Activated CD4-positive, CD25-positive, alpha-beta regulatory T cell treated with anti-CD3 and anti-CD28 coated beads, Interleukin-2, amount 50 U/mL, for 72 hours (primary cell): Measurements from ENCODE around the gene MCC.
"Not testable (repeated sequence)": the region's sequence is repeated elsewhere in the genome, so short reads cannot be mapped to it uniquely, and the experiment has no call there.

Experiments used
- DNase-seq: peaks from one replicate; pipeline ENCODE4 v3.0.0; 2021

The MCC gene

DNA sequence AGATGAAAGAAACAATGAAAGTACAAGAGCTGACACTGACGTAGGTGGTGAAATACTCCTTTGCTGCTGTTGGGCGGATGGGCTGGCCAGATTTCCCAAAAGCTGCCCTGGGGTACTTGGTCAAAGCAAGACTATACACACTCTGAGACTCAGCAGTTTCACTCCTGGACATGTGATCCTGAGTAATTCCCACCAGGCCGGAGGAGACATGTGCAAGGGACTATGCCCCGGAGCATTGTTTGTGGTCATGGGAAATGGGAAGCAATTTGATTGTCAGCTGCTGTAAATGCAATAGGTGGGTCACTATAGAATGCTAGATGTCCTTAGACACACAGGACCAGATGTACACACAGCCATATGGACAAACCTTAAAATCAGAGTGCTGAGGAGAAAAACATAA, 395.6 kb downstream of the MCC start:
- no peak for DNase-seq

- DNase-seq, result no peak
Observed at GRCh38 chr5:113091622-113092021, 396.6 kb downstream of the MCC start.

- no peak for DNase-seq
Observed at GRCh38 chr5:113090336-113091106, 397.7 kb downstream of the MCC start.

DNA sequence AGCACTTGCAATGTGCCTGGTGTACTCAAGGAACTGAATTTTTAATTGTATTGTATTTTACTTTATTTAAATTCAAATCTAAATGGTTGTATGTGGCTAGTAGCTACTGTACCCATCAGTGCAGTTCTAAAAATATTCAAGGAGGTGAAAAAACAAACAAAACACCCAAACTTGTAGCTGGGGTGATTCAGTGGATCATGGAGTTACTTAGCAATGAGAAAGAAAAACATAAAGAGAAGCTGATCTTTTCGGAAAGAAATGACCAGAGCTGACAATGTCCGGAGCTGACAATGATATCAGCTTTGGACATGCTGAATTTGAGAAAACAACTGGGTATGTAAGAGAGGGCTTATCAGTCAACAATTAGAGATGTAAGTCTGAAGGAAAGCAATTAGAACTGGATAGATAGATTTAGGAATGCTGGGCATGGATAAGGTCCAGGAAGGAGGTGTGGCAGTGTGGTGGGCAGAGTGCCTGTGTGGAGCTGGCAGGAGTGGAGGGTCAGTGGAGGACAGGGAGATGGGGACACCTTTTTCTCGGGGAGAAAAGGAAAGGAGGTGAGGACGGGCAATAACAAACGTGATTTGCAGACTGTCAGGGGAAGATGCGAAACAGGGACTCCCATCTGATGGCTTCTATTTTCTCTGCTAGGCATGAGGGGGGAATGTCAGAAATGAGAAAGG, 398.5 kb downstream of the MCC start:
- no peak for DNase-seq

DNA sequence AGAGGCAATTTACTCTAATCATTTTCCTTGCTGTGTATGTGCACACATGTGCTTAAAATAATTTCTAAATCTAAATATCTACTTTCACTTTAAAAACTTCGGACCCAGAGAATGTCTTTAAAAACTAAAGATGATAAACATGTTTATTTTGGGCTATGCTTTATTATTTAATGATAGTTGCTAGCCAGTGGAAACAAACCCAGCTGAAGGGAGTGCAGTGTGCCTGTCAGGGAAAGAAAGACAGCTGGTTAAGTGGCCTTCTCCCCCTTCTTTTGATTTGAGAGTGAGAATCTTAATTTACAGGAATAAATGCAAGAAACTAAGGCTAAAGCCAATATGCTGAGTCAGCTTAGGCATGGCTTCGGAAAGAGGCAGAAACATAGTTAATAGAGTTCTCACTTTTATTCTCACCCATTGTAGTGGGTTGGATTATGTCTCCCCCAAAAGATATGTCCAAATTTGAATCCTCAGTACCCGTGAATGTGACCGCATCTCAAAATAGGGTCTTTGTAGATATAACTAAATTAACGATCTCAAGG, 400.2 kb downstream of the MCC start:
- no peak for DNase-seq

GRCh38 chr5:113085880-113086409, 402.3 kb downstream of the MCC start:
- no peak for DNase-seq

- DNase-seq, result no peak
Observed at GRCh38 chr5:113085084-113085414, 403.2 kb downstream of the MCC start.

DNA sequence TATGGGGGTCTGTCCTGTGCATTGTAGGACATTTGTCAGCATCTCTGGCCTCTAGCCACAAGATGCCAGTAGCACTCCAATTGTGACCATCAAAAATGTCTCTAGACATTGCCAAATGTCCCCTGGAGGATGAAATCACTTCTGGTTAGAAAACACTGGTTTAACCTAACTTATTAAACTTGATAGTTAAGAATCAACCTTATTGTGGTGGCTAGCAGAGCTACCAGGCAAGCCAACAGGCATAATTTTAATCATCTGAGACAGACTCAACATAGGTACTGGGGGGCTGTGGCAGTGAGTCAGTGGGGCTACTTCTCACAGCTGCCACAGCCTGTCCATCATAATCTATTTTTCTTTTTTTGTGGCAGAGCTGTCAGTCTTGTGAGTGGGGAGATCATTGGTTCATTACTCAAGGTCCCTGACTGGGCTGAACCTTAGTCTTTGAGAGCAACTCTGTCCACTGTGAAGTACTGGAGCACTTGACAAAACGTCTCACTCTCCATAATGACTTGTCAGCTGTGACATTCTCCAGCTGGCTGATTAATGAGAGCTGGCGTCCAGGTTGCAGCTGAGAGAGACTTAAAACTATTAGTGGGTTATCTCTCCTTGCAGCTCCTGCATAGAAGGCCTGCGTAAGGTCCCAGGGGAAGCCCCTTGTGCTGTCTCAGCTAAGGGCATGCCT, 403.7 kb downstream of the MCC start:
- no peak for DNase-seq

DNA sequence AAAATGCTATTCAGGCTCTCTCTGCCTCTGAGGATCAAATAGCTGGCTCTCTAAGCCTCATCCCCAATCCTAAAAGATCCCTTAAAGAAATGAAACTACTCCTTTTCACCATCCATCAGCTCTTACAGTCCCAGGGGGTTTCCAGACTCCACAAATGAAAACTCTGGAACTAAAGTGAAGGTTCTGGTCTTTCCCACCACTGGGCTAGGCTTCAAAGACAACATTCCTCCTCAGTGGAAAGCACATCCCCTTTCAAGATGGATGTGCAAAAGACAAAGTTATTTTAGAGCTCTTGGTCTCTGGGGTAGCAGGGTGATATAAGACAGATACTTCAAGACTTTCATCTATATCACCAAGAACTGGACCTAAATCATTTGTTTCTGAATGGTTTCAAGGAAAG, 404.8 kb downstream of the MCC start:
- DNase-seq, result no peak

DNA sequence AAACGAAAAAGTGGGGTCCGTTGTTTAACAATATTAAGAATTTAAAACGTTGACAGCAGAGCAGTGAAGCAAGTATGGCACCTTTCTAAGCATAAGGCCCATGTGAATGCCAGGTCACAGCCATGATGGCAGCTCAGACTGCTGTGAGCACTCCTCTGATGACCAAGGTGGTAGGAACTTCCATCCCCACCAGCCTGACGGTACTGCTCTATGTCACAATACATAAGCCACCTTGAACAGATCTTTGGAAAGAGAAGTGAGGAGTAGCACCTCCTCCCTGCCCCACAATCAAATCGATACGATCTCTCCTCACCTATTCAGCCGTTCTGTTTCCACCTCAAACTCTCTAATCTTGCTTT, 405.7 kb downstream of the MCC start:
- no peak for DNase-seq

DNA sequence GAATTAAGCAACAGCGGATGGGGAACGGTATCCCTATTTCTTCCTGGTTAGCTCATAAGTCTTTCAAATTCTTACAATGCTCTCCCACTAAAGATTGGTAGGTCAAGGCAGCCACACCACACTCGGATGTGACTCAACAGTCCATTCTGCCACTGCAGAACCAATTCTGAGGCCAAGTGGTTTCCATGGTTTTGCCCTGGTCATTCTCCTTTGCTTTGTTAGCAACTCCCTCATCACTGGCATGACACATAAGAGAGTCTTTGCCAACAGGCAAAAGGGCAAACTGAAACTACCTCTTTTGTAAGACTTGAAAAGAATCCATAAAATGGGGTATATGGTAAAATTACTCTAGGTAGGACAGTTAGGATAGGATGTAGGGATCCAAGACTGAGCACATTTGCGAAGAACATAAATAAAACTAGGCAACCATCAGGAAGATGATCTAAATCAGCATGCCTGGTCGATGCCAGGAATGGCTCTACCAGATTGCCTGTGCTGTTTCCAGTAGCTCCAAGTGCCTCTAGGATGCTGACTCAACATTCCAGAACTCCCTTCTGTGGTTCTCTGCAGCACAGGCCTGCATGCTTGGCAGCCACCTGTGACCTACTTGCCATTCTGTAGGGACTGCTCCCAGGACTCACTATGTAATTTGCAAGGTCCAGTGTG, 406.2 kb downstream of the MCC start:
- DNase-seq, result no peak

- DNase-seq, result no peak
Observed at GRCh38 chr5:113081091-113081839, 407.0 kb downstream of the MCC start.

- not testable (repeated sequence) for DNase-seq
Observed at GRCh38 chr5:113076649-113077048, 411.6 kb downstream of the MCC start.

DNA sequence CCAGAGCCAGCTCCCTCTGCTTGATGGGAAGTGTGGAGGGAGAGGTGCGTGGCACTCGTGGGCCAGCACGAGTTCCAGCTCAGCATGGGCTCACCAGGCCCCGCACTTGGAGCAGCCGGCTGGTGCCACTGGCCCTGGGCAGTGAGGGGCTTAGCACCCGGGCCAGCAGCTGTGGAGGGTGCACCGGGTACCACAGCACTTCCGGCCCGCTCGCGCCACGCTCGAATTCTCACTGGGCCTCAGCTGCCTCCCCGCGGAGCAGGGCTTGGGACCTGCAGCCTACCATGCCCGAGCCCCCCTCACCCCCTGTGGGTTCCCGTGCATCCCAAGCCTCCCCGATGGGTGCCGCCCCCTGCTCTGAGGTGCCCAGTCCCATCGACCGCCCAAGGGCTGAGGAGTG, 413.2 kb downstream of the MCC start:
- DNase-seq, result no peak

DNA sequence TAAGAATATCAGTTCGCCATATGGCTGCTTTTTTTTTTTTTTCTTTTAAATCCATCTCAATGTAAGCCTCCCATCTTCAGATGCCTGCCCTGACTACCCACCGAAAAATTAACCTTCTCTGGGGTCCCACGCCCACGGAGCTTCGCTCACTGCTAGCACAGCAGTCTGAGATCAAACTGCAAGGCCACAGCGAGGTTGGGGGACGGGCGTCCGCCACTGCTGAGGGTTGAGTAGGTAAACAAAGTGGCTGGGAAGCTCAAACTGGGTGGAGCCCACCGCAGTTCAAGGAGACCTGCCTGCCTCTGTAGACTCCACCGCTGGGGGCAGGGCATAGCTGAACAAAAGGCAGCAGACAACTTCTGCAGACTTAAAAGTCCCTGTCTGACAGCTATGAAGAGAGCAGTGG, 414.6 kb downstream of the MCC start:
- DNase-seq, result not testable (repeated sequence)

- no peak for DNase-seq
Observed at GRCh38 chr5:113071401-113071800, 416.9 kb downstream of the MCC start.

DNA sequence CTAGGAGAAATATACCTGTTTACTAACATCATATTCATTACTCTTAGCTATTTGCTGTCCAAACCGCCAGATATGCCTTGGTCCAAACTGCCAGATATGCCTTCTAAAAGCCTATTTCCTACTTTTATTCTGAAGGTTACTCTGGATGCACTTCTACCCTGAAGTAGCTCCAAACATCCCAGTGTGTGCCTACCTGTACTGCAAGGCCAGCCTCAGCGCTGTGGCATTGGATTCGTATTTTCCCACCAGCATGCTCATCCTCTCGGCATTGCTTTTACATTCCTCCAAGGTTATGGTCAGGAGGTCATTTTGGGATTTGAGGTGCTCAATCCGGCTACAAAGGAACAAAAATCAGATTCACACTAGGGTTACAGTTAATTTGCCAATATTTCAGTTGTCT, 417.4 kb downstream of the MCC start:
- no peak for DNase-seq

DNA sequence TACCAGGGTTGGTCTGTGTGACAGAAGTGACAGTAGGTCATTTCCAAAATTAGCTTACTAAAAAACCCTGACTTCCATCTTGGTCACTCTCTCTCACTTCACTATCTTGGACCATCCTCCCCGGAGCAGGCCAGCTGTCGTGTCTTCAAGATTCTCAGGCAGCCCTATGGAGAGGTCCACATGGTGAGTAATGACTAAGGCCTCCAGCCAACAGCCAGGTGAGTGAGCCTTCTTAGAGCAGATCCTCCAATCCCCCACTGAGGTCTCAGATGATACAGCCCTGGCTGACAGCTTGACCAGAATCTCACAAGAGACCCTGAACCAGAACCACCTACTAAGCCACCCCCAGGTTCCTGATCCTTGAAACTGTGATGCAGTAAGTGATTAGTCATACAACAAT, 419.7 kb downstream of the MCC start:
- DNase-seq, result no peak

GRCh38 chr5:113067635-113068344, 420.5 kb downstream of the MCC start:
- no peak for DNase-seq

DNA sequence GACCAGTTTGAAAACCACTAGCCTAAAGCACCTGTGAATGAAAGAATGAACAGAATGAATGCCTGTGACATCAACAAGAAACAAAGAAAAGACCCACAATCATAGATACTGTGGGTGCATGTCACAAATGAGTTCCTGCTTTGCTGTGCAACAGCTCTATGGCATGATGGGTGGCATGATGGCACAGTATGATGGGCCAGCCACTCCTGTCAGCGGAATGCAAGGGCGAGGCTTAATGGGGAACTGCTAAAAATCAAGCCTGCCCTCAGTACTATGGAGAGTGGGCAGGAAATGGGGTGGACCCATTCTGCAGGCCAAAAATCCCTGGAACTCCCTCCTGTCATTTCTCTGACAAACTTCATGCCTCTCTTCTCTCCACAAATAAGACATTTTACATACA, 422.6 kb downstream of the MCC start:
- DNase-seq, result no peak

GRCh38 chr5:113064806-113065205, 423.4 kb downstream of the MCC start:
- no peak for DNase-seq

DNA sequence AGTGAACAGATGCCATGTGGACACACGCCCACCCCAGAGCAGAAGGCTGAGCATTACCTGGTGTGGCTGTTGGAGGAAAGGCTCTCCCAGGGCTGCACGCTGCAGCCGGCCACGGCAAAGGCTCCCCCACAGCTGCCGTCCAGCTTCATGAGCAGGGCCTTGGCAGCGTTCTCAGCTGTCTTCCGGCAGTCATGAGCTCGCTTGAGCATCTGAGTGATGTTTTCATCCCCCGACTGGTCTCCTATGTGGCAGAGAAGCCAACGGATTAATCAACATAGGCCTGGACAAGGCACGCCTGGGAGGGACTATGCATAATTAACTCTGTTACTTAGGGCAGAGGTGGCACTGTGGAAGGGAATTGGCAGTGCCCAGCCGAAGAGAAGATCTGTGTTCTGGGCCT, 424.3 kb downstream of the MCC start:
- no peak for DNase-seq
